NCI-H2196 treated with DMSO at 0.1 percent for 48 hours (cell line): ENCODE measurements around the gene CHTOP.
"Not testable (repeated sequence)": the region's sequence is repeated elsewhere in the genome, so short reads cannot be mapped to it uniquely, and the experiment has no call there.

Experiments used
- DNase-seq: peaks from one replicate; lab custom pipeline; 2025; ENCODE audit not compliant: unreplicated experiment; lab: John Stamatoyannopoulos, UW

CHTOP gene, protein sequence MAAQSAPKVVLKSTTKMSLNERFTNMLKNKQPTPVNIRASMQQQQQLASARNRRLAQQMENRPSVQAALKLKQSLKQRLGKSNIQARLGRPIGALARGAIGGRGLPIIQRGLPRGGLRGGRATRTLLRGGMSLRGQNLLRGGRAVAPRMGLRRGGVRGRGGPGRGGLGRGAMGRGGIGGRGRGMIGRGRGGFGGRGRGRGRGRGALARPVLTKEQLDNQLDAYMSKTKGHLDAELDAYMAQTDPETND

GRCh38 chr1:153633754-153634665, at the start of gene CHTOP:
TSS of gene CHTOP (plus strand) at chr1:153634066. CDS start at chr1:153636589, 2,523 bp downstream.
- DNase-seq = peak; percentile 86

- no peak for DNase-seq
Observed at GRCh38 chr1:153585006-153585405, 48.9 kb upstream of the CHTOP start.

- DNase-seq = no peak
Observed at GRCh38 chr1:153586347-153586746, 47.5 kb upstream of the CHTOP start.

DNA sequence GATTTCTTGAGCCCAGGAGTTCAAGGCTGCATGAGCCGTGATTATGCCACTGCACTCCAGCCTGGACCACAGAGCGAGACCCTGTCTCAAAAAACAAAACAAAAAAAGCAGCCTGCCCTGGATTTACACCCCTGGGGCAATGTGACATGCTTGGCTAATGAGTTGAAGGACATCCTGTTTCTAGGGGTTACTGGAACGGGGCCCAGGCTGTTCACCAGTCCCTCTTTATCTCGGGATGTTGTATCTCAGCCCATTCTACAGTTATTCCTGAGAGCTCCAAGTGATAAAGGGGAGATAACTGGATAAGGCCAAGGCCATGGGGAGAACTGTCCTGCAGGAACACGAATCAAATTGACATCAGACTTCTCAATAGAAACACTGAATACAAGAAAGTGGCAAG, 46.6 kb upstream of the CHTOP start:
- no peak for DNase-seq

GRCh38 chr1:153588033-153588432, 45.8 kb upstream of the CHTOP start:
- not testable (repeated sequence) for DNase-seq

- no peak for DNase-seq
Observed at GRCh38 chr1:153588482-153588881, 45.4 kb upstream of the CHTOP start.

- no peak for DNase-seq
Observed at GRCh38 chr1:153592748-153593147, 41.1 kb upstream of the CHTOP start.

DNA sequence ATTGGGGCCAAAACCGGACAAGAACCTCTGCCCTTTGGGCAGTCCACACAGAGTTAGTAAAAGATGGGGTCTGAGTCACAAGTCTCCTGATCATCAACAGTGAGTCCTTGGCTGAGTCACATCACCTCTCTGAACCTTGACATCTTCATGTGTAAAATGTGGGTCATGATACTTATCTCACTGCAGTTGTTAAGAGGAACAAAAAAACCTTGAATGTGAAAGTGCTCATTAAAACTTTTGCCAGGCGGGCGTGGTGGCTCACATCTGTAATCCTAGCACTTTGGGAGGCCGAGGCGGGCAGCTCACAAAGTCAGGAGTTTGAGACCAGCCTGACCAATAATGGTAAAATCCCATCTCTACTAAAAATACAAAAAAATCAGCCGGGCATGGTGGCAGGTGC, 36.7 kb upstream of the CHTOP start:
- no peak for DNase-seq

GRCh38 chr1:153598309-153599172, 35.3 kb upstream of the CHTOP start:
- no peak for DNase-seq

DNA sequence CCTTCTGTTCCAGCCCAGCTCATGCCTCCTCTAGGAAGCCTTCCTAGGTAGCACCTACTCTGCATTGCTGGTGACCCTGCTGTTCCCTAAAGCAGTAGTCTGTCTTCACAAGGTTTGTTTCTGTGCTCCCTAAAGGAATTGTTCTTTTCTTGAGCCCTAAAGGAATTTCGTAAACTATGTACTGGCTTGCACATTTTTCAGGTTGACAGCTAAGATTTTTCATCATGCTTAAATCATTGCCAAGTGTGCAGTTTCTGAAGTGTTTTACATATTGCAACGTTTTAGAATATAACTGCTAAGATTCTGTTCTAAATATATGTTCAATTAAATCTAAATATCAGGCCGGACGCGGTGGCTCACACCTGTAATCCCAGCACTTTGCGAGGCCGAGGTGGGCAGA, 34.0 kb upstream of the CHTOP start:
- DNase-seq = no peak

DNA sequence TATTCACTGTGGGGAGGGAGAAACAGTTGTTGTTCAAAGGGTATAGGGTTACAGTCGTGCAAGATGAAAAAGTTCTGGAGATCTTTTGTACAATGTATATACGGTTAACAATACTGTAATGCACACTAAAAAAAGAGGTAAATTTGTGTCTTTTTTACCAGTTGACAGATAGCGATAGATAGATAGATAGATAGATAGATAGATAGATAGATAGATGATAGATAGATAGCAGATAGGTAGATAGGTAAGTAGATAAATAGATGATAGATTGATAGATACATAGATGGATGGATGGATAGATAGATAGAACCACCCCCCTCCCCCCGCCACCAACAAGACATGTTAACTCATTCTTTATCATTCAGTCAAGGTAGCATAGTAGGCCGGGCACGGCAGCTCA, 31.1 kb upstream of the CHTOP start:
- DNase-seq = no peak

DNA sequence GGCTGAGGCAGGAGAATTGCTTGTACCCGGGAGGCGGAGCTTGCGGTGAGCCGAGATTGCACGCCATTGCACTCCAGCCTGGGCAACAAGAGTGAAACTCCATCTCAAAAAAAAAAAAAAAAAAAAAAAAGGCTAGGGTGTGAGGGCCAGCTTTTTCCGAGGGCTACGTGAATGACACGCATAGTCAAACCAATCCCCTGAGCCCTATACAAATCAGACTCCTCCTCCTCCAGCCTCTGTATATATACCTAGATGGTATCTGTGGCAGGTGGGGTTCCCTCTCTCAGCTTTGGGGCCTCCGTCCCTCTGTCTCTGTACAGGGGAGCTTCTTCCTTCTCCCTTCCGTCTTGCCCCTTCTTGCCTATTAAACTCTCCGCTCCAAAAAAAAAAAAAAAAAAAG, 27.7 kb upstream of the CHTOP start:
- DNase-seq = no peak

DNA sequence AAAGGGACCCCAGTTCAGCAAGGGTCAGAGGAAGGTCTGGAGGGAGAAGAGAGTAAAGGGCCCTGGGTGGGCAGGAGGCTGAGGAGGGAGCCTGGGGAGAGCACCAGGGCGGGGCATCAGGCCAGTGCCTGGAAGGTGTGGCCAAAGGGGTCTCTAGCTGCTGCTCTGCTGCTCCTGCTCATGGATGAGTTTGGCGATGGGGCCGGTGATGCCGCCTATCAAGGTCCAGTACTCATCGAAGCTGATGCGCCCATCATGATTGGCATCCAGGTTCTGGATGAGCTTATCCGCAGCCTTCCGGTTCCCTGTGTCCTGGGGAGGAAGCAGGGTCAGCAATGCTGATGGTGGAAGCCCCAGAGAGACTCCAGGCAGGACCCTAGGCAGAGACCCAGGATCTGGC, 26.5 kb upstream of the CHTOP start:
- no peak for DNase-seq

DNA sequence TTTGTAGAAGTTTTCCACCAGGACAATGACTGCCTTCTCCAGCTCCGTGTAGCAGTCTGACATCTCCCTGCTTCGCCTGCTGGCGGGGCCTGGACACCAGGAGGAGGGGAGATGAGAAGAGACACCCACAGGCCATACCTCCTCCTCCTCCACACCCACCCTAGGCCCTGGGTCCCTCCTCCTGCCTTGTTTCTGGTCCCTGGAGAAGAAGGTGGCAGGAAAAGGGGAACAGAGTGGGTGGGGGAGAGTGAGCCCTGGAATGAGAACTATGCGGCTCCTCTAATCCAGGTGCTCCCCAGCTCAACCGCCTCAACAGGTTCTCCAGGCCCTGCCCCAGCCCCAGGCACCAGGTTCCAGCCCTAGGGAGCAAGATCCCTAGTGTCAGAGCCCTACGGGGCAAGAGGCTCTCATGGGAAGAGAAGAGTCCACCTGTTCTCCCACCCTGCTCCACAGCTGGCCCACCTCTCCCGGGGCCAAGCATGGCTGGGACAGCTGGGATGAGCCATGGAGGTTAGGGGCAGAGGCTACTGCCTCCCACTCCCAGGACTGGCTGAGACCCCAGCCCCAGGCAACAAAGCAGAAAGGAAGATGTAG, 25.7 kb upstream of the CHTOP start:
- no peak for DNase-seq

- no peak for DNase-seq
Observed at GRCh38 chr1:153608742-153609584, 24.9 kb upstream of the CHTOP start.

- no peak for DNase-seq
Observed at GRCh38 chr1:153609585-153609907, 24.3 kb upstream of the CHTOP start.

- DNase-seq = no peak
Observed at GRCh38 chr1:153610334-153610733, 23.5 kb upstream of the CHTOP start.

- no peak for DNase-seq
Observed at GRCh38 chr1:153610811-153611301, 23.0 kb upstream of the CHTOP start.

- DNase-seq = no peak
Observed at GRCh38 chr1:153611356-153611755, 22.5 kb upstream of the CHTOP start.

DNA sequence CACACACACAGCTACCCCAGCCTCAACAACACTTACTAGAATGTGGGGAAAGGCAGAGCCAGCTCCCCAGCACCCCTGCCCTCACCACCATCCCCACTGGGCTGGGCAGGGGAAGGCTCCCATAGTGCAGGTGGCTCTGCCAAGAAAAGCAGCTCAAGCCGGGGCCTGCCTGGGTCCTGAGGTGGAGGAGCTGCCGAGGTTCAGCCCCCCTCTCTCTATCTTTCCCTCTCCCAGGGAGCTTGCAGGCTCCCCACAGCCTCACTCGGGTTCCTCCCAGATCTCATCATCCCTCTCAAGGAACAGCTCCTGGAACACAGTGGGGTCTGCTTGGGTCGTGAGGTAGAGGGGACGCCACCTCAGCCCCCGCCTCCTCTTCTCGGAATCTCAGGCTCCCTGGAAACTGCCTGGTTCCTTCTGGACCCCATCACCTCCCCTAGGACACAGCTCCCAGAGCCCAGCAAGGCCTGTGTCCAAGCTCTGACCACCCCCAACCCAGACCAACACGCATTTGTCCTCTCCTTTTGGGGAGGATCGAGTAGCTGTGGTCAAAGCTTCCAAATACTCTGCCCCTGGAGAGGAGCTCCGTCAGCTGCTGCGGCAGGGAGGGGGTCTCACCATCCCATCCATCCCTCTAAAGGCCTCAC, 21.6 kb upstream of the CHTOP start:
- DNase-seq = no peak
